Stimulated activated CD4-positive, alpha-beta T cell treated with anti-CD3 and anti-CD28 coated beads, Interleukin-1b, Interleukin-23, amount 100 ng/mL, for 4 hours (primary cell): ENCODE measurements around the gene G6PD.
"Not testable (repeated sequence)": the region's sequence is repeated elsewhere in the genome, so short reads cannot be mapped to it uniquely, and the experiment has no call there.

ENCODE experiments used
- DNase-seq, 2 donors: peaks; one replicate each; pipeline ENCODE4 v3.0.0-alpha.2; 2020; ENCODE audit warnings: low read depth in 2 of 2

Gene G6PD

GRCh38 chrX:154546354-154547244, at the start of gene G6PD:
G6PD (minus strand) TSS chrX:154546846; CDS start chrX:154546155, 691 bp downstream.
- peak; percentile 71 to 78 for DNase-seq

DNA sequence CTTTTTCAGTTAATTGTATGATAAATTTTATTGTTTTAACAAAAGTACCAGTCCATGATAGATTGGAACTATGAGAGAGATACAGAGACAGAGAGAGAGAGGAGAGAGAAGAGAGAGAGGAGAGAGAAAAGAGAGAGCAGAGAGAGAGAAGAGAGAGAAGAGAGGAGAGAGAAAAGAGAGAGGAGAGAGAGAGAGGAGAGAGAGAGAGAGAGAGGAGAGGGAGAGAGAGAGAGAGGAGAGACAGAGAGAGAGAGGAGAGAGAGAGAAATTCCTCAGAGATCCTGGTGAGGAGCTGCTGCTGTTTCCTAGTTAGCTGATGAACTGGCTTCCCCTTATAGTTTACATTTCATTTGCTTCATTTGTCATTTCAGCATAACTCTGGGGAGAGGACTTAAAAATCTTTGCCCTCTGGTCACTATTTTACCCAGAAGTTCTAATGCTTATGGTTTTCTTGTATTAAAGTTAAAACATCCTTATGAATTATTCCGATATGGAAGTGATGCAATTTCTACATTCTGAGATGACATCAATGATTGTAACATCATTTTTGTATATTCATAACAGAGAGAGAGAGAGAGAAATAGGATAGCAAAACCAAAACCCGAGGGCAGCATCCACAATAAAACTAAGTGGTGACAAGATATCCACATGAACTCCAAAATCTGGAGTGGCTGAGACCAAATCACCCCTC, 49.1 kb upstream of the G6PD start:
- DNase-seq = no peak

DNA sequence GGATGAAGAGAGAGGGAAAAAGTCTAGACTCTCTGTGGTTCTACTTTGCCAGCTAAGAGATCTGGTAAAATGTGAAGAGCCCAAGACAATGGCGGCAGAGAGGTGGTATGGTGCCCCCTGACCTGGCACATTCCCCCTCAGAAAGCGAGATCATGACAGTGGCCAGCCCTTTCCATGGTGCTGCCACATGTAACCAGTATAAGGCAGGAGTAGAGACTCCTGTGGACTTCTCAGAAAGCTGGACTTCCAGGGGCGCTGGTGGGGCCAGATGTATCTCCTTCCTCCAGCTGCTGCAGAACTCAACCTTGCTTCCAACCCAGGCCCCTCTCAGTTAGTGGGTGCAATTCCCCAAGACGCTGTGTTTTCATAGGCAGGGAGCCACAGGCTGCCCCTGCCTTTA, 47.8 kb upstream of the G6PD start:
- no peak for DNase-seq

DNA sequence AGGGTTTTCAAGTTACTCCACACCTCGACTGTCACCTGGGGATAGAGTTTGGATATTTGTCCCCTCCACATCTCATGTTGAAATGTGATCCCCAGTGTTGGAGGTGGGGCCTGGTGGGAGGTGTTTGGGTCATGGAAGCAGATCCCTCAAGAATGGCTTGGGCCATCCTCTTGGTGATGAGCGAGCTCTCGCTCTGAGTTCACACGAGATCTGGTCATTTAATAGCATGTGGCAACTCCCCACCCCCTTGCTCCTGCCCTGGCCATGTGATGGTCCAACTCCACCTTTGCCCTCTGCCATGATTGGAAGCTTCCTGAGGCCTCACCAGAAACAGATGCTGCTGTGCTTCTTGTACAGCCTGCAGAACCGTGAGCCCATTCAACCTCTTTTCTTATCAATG, 46.6 kb upstream of the G6PD start:
- no peak for DNase-seq

- DNase-seq = no peak
Measured at GRCh38 chrX:154592505-154592904, 45.9 kb upstream of the G6PD start.

DNA sequence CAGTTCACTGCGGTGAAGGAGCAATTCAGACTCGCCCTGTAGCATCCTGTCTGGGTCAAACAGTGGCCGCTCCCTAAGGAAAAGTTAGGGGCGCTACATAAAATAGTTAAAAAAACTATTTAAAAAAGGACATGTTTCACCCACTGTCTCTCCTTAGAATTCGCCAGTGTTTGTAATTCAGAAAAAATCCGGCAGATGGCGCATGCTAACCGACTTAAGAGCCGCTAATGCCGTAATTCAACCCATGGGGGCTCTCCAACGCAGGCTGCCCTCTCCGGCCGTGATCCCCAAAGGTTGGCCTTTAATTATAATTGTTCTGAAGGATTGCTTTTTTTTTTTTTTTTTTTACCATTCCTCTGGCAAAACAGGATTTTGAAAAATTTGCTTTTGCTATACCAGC, 43.8 kb upstream of the G6PD start:
- not testable (repeated sequence) for DNase-seq

GRCh38 chrX:154584585-154585183, 38.0 kb upstream of the G6PD start, which contains the start of gene CTAG1A:
CTAG1A (plus strand) TSS chrX:154585133; CDS start chrX:154585207, 74 bp downstream.
- not testable (repeated sequence) for DNase-seq

GRCh38 chrX:154582994-154583393, 36.3 kb upstream of the G6PD start:
- DNase-seq = not testable (repeated sequence)

DNA sequence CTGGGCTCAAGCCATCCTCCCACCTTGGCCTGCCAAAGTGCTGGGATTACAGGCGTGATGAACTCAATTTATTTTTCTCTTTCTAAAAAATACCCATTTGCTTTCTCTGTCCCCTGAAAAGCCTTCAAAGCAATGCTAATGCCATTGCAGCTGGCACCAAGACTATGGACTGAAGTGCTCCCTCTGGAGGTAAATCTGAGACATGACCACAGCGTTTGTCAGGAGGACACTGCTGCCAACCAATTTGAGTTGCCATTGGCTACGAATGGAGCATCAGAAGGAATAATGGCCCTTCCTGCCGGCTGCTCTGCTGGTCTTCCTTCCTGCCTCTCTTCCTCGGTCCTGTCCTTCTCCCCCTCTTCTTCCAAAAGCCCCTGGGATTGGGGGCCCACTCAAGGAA, 28.4 kb upstream of the G6PD start:
- not testable (repeated sequence) for DNase-seq

DNA sequence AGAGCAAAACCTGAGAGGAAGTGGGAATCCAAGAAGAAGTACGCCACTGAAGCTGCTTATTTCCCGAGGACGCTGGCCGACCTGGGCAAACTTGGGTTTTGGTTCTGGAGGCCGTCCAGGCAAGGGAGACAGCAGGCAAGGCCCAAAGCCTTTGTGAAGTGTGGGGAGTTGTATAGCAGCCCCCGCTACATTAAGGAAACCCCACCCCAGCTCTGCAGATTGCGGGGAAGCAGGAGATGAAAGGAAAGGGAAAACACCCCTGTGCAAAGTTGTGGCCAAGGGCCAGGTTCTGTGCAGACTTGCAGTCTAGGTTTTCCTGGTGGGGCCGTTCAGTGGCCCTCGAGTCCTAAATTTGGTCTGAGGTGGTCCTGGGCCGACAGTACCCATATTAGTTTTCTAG, 26.4 kb upstream of the G6PD start:
- not testable (repeated sequence) for DNase-seq

- DNase-seq = not testable (repeated sequence)
Measured at GRCh38 chrX:154570361-154570760, 23.7 kb upstream of the G6PD start.

DNA sequence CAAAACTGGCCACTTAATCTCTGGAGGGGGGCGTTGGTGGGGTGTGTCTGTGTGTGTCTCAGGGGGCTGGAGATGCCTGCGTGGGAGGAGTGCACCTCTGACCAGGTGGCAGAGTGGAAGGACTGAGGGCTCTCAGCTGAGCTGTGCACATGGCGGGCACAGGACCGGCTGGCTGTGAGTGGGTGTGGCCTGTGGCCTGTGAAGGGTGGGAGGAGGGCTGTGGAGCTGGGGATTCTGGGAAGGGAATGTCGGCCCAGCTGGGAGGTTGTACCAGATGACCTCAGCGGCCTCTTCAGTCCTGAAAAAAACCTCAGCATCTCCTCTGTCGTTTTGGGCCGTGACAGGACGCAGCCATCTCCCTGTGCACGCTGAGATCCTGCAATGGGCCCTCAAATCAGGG, 15.6 kb upstream of the G6PD start:
- not testable (repeated sequence) for DNase-seq

DNA sequence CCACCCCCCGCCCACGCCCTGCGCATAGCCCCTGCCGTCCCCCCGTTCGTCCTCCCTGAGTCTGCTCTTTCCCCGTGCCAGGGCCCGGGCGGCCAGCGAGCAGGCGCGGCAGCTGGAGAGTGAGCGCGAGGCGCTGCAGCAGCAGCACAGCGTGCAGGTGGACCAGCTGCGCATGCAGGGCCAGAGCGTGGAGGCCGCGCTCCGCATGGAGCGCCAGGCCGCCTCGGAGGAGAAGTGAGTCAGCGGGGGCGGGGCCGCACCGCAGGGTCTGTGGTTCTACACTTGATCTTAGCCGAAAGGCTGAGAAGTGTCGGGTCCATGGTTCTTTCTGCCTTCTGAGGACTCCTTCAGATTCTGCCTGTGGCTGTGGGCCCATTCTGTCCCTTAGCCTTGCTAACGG, 13.7 kb upstream of the G6PD start:
- DNase-seq = not testable (repeated sequence)

DNA sequence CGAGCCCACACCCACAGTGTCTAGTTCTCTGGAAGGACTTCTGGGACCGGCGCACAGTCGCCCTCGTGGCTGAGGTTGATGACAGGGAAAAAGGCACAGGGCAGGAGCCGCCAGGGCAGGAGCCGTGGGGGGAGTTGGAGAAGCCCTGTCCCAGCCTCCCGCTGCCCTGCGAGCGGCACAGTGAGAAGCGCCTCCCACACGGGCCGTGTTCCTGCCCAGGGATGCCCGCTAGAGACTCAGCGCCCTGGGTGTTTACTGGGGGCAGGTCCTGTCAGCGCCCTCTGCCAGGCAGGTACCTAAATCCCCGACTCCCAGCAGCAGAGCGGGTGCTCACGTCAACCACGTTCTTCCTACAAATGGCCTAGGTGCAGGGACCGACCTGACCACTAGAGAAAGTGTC, 12.2 kb upstream of the G6PD start:
- not testable (repeated sequence) for DNase-seq

DNA sequence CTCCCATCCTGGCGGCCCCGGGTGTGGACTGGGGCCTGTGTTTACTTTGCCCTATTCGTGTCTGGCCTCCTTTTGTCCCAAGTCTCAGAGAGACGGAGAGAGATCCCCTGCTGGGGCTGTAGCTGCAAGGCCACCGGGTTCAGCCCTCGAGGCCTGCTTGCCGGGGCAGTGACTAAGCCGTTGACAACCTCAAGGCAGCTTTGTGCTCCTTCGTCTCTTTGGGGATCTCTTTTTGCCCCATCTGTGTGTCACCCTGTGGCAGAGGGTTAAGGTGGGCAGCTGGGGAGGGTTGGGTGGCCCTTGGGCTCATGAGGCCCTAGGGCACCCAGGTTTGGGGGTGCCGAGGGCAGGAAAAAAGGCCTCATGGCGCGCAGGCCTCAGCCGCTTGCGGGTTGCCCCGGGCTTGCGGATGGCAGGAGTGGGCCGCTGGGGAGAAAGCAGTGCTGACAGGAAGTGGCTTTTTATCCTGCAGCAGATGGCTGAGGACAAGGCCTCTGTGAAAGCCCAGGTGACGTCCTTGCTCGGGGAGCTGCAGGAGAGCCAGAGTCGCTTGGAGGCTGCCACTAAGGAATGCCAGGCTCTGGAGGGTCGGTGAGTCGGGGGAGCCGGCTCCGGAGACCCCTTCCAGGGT, 11.5 kb upstream of the G6PD start:
- DNase-seq = not testable (repeated sequence)

DNA sequence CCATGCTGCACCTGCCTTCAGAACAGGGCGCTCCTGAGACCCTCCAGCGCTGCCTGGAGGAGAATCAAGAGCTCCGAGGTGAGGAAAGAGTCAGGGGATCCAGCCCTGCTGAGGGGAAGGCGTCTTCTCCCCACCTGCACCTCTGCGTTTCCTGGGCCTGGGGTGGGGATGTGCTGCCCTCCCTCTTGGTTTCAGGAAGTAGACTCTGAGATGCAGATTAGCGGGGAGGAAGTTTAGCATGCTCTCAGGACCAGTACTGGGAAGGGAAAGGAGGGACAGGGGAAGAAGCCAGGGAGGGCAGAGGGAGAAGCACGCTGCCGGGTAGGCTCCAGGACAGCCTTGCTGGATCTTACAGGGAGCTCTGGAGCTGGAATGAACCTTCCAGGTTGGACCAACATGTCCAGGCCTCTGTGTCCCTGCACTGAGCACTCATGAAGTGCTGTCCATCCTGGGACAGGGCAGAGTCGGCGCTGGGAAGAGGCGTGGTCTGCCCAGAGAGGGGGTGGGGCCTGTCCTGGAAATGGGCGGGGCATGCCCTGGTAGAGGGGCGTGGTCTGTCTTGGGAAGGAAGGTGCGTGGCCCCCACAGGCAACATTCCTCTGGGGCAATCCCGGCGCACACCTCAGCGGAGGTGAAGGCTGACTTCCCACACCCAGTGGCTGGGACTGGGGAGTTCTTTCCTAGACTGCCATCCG, 5.6 kb upstream of the G6PD start:
- not testable (repeated sequence) for DNase-seq

GRCh38 chrX:154549766-154550165, 3.1 kb upstream of the G6PD start:
- no peak for DNase-seq

DNA sequence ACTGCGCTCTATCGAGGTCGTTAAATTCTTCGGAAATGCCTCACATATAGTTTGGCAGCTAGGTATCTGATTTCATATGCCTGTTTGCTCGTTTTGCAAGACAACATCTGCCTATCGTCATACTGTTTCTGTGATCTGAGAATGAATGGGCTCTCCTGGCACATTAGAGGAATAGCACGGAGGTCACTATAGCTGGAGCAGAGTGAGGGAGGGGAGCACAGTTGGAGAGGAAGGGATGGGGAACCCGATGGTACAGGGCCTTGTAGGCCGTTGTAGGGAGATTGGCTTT, 1.3 kb upstream of the G6PD start:
- DNase-seq = no peak

GRCh38 chrX:154547245-154548027, 790 bp upstream of the G6PD start, which contains the start of gene IKBKG:
IKBKG (plus strand) TSS chrX:154547620; CDS start chrX:154552003, 4,383 bp downstream.
- peak; percentile 75 to 84 for DNase-seq

- DNase-seq = no peak
Measured at GRCh38 chrX:154545673-154546274, 872 bp downstream of the G6PD start.
